ENCODE measurements around the gene PSG2.
"Not testable (repeated sequence)": the region's sequence is repeated elsewhere in the genome, so short reads cannot be mapped to it uniquely, and the experiment has no call there.

The PSG2 gene

GRCh38 chr19:43062418-43062817 lies 20.1 kb downstream of the PSG2 start:
- DNase-seq: not testable (repeated sequence)

- DNase-seq: not testable (repeated sequence)
Observed at GRCh38 chr19:43061326-43061725, 21.2 kb downstream of the PSG2 start.

GRCh38 chr19:43060254-43060653 lies 22.2 kb downstream of the PSG2 start:
- not testable (repeated sequence) for DNase-seq

GRCh38 chr19:43059482-43059881 lies 23.0 kb downstream of the PSG2 start:
- DNase-seq: not testable (repeated sequence)

DNA sequence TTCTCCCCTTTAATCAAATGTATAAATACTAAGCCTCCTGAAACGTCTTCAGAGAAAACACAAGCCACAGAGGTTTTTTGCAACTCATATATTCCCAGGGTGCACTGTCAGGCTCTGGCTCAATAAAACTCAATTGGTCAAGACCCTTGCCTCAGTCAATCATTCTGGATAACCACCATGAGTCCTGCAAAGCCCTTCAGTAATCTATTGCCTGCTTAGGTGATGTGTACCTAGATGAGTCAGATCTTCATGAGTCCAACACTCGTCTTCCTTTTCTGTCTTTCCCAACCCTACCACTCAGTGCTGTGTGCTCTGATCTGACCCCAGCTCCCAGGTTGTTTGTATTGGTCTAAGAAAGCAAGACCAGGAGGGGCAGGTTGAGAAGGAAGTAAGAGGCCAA lies 24.1 kb downstream of the PSG2 start:
- not testable (repeated sequence) for DNase-seq

- DNase-seq: not testable (repeated sequence)
Observed at GRCh38 chr19:43047966-43048365, 34.5 kb downstream of the PSG2 start.

- not testable (repeated sequence) for DNase-seq
Observed at GRCh38 chr19:43046578-43046977, 35.9 kb downstream of the PSG2 start.

DNA sequence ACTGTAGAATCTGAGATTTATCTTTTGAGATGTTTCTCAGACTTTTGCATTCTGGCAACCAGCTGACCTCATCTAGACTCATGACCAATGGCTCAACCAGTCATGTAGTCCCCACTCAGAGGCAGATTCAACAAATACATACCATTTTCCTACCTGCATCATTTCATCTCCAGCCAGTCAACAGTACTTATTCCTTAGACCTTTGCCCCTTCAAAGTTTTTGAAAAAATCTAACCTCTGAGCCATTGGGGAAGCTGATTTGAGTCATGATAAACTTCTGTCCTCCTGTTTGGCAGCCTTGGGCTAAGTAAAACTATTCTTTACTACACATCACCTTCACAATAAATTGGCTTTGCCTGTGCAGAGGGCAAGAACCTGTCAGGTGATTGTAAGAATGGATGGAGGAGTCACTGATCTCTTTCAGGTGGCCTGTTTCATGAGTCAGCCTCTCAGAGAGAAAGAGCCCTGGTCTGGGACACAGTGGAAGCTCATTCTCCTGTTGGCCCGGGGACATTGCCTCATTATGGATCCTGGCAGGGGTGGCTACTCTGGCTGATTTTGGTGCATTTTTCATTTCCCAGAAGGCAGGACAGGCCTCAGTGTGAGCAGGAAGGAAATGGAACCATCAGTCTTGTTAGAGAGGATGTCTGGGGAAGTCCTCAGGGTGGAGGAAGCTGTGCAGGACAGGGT lies 38.9 kb downstream of the PSG2 start:
- DNase-seq: not testable (repeated sequence)

GRCh38 chr19:43031645-43032044 lies 50.9 kb downstream of the PSG2 start:
- DNase-seq: not testable (repeated sequence)

DNA sequence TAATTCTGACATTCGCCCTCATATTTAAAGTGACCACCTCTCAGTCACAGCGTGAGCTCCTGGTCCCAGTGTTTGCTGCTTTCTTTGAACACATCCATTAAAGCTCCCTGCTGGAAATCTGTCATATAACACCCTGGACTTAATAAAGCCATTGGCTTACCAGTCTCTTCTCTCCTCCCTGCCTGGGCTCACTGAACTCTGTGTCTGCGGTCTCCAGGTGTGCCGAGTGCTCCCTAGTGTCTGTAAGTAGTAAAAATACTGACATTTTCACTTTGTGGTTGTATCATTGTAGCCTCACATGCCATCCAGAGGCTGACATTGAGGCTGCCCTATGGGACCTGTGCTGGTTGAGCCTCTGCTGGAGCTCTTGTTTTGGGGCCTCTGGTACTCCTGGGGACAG lies 53.6 kb downstream of the PSG2 start:
- no peak for DNase-seq

DNA sequence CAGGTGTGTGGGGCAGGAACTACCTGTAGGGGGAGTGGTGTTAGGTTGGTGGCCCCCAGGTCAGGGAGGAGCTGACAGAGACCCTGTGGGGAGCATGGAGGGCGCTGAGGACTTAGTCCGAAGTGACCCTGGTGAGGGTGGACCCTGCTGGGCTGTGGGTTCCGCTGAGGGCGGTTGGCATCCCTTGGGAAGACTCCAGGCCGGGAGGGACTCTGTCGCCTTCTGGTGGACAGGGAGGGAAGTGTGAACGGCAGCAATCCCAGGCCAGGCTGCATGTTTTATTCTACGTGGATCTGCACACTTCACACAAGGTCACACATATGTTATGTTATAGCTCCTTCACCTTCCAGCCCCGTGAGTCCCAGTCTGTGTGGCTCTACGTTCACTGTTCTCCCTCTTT lies 54.5 kb downstream of the PSG2 start:
- DNase-seq: not testable (repeated sequence)

GRCh38 chr19:43027061-43027460 lies 55.4 kb downstream of the PSG2 start:
- not testable (repeated sequence) for DNase-seq

GRCh38 chr19:43026369-43026768 lies 56.1 kb downstream of the PSG2 start, which contains the start of gene PSG11:
Gene PSG11, minus strand, starts transcription at chr19:43026469. Its CDS starts 97 bp downstream, at chr19:43026372.
- DNase-seq: not testable (repeated sequence)

GRCh38 chr19:43022098-43022497 lies 60.4 kb downstream of the PSG2 start:
- DNase-seq: not testable (repeated sequence)

DNA sequence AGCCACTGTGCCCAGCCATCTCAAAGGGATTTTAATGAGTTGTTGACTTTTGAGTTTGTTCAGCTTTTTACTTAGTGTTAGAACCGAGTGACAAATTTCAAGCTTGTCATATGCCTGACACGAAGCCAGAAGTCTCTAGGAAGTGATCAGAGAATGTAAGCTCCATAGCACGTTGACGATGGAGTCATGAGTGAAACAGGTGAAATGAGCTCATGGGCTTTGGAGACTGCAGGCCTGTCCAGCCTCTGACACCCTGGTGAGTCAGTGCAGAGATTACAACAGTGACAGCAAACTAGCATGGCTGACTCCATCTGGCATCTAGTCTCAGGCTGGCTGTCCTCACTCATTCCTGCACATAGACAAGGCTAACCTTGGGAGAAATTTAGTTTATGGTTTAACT lies 60.9 kb downstream of the PSG2 start:
- DNase-seq: not testable (repeated sequence)

DNA sequence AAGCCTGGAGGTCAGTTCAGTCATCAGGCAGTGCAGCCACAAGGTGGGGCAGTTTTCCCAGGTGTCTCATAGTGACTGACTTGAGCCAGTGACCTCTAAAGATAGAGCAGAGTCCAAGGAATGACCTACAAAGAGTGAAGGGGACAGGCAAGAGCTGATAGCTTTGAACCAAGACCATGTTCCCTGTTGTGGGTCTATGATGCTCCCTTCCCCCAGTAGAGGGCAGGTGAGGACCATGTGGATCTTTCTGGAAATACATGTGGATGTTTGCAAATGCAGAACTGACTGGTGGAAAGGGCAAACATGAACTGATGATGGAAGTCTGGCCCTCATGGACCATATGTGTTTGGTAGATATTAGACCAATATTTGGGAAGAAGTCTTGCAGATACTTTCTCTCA lies 62.9 kb downstream of the PSG2 start:
- not testable (repeated sequence) for DNase-seq
